NCI-H774 (cell line): ENCODE results near the gene TMX3.
A peak's percentile ranks its signal among the peaks of the same experiment; 100 is the strongest.

Experiments used
- DNase-seq: peaks from one replicate; lab custom pipeline; 2025; lab: John Stamatoyannopoulos, UW

TMX3 gene

DNA sequence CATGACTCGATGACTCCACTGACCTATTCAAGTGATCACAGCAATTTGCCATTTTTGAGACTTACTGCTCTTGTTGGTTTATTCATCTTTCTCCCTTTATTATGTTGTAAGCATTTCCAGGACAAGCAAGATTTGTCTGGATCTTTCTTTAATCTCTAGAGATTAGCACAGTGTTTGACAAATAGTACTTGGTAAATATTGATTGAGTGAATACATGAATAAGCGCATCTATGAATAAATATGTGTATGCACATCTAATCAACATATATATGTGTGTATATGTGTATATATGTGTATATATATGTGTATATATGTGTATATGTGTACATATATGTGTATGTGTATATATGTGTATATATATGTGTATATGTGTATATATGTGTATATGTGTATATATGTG, 7.3 kb downstream of the TMX3 start:
- no peak for DNase-seq

DNA sequence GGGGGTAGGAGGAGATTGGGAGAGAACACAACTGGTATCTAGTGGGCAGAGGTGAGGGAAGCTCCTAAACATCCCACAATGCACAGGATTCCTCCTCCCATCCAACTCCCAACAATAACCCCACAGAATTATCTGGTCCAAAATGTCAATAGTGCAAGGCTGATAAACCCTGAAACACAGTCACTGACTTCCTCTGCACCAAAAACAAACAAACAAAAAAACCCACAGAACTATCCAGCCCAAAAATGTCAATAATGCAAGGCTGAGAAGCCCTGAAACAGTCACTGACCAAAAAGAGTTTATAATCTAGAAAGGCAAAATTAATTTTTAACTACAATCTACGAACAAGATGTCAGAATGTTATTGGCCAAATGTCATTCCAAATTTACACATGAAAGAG, 9.8 kb downstream of the TMX3 start:
- no peak for DNase-seq

DNA sequence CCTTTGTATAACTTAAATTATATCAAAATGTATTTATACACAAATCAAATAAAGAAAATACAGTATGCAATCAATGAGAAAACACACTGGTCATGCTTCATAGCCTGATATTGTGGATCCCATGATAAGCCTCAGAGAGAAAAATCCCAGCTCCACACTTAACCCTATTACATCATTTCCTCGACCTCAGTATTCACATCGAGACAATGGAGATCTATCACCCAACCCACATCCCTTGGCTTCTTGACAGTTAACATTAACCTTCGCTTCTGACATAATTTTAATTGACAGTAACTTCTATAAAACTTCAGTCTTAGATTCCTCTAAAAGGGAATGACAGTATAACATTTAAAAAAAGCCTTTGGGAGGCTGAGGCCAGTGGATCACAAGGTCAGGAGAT, 11.6 kb downstream of the TMX3 start:
- no peak for DNase-seq

DNA sequence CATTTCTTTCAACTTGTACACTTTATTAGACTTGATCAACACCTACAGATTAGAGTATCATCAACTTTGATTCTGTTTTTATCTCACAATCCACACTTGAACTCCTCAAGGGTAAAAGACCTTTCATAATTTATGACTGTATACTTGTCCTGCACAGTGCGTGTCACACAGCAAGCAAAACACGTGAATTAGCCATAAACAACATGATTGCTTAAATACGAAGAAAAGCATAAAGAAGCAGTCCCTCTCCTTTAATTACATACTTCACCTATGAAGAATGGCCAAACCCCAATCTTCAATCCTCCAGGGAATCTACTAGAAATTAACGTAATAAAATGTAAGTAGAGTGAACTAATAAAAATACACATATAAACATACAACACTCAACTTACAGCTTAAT, 13.6 kb downstream of the TMX3 start:
- DNase-seq = no peak

GRCh38 chr18:68699043-68699442, 15.9 kb downstream of the TMX3 start:
- DNase-seq = no peak

DNA sequence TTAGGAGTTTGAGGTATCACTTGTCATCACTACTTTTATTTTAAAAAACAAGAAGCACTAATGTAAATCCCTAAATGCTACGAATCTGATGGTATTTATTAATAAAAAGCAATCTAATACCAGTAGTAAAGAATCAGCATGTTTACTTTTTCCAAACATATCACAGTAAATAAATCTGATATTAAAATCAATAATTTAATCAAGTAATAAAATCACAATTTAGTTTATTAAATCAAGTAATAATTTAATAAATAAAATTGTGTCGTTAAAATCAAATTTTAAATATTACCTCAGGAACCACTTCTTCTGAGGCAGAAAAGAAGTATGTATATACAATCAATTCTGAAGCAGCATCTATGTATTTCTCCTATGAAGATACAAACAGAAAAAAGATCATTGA, 18.0 kb downstream of the TMX3 start:
- no peak for DNase-seq

GRCh38 chr18:68694316-68694715, 20.6 kb downstream of the TMX3 start:
- no peak for DNase-seq

DNA sequence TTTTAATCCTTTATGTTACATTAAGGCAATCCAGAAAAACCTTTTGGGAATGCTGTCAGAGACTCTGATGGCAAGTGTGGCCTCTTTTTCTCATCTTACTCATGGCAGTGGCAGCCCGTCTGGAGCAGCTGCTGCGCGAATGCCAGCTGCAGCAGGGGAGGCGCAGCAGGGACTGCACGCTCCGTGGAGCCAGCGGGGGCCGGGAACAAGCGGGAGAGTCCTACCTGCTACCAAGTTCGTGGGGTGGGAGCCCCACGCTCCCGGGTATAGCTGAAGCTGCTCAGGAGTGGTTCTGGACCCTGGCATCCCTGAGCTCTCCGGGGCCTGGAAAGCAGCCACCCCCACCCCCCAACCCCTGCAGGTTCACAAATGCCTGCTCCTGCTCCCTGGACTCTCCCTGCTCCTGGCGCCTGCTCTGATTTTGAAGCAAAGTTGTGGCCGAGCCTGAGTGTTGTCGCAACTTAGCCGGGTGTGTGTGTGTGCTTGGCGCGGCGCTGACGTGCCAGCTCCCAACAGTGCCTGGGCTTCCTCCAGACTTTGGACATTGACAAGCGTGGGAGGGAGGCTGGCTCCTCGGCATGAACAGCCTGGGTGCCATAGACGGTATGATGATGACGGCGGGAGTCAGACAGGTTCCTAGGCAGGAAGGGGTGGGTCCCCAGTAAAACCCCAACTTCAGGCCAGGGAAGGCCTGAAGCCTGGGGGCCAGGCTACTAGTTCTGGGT, 21.7 kb downstream of the TMX3 start:
- DNase-seq = no peak

GRCh38 chr18:68679528-68679927, 35.4 kb downstream of the TMX3 start:
- no peak for DNase-seq

- DNase-seq = no peak
Measured at GRCh38 chr18:68676913-68677312, 38.0 kb downstream of the TMX3 start.

DNA sequence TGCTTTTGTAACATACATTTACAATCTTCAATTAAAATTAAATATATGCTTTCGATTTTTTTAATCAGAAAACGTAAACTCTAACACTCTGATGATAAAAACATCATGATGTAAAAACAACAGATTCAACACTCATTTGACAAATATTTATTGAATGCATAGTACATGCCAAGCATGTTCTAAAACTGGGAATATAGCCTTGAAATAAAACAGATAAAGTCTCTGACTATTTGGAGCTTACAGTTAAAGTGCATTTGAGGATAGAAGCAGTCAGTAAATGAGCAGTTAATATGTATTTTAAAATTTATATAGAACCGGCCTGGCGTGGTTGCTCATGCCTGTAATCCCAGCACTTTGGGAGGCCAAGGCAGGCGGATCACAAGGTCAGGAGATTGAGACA, 47.8 kb downstream of the TMX3 start:
- no peak for DNase-seq

DNA sequence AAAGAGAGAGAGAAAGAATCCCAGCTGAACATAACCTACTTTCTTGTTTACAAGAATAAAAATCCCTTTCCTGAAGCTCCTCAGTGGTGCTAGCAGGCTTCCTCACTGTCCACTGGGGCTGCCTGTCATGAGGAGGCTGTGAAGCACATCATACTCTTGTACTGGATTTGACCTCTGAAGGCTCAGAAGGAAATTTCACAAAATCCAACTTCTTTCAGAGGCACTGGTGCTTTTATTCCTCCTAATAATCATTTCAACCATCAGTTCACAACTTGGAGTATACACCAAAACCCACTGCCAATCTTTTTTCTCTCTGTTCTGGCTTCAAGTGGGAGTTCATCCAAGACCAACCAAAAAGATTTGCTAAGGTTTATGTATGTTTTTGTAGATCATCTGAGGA, 48.5 kb downstream of the TMX3 start:
- no peak for DNase-seq

GRCh38 chr18:68665628-68666027, 49.3 kb downstream of the TMX3 start:
- DNase-seq = no peak

- DNase-seq = no peak
Measured at GRCh38 chr18:68662754-68663153, 52.2 kb downstream of the TMX3 start.

GRCh38 chr18:68660354-68661183, 54.3 kb downstream of the TMX3 start:
- DNase-seq = peak; percentile 40

GRCh38 chr18:68648191-68648590, 66.7 kb downstream of the TMX3 start:
- no peak for DNase-seq

- no peak for DNase-seq
Measured at GRCh38 chr18:68642003-68642402, 72.9 kb downstream of the TMX3 start.

DNA sequence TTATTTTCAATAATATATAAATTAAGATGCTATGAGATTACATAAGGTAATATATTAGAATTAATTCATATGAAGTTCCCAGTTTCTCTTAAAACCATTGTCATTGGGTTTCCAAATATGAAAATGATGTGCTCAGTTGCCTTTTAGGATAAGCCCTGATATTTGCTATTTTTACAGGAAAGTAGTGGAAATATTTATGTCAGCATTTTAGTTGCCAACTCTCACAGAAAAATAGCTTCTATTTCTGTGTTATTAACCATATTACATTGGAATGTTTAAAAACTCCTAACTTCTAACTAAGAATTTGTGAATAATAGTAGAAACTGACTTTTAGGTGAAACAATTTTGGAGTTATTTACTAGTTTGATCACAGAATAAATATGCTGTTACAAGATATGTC, 74.0 kb downstream of the TMX3 start:
- DNase-seq = no peak

- no peak for DNase-seq
Measured at GRCh38 chr18:68638613-68639012, 76.3 kb downstream of the TMX3 start.

GRCh38 chr18:68627812-68628211, 87.1 kb downstream of the TMX3 start:
- no peak for DNase-seq
